ENCODE data around the gene NOL4L.

DNA sequence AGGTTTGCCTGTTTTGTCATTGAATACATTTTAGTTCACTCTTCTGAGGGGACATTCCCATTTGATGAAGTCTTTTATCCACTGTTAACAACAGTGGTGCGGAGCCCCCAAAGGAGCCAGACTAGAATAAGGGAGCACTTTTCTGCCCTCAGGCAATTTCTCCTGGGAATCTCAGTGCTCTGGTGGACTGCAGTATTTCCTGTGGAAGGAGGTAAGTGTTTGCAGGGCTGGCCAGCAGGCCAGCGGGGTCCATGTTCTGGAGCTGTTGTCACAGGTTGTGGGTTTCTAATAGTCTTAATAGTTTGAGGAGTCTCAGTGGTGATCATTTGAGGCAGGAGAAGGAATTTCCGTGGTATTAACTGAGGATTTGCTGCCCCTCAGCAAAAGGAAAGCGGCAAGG is 143.5 kb downstream of the NOL4L start:
- TF ChIP-seq, protein P1, sequence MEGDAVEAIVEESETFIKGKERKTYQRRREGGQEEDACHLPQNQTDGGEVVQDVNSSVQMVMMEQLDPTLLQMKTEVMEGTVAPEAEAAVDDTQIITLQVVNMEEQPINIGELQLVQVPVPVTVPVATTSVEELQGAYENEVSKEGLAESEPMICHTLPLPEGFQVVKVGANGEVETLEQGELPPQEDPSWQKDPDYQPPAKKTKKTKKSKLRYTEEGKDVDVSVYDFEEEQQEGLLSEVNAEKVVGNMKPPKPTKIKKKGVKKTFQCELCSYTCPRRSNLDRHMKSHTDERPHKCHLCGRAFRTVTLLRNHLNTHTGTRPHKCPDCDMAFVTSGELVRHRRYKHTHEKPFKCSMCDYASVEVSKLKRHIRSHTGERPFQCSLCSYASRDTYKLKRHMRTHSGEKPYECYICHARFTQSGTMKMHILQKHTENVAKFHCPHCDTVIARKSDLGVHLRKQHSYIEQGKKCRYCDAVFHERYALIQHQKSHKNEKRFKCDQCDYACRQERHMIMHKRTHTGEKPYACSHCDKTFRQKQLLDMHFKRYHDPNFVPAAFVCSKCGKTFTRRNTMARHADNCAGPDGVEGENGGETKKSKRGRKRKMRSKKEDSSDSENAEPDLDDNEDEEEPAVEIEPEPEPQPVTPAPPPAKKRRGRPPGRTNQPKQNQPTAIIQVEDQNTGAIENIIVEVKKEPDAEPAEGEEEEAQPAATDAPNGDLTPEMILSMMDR (IDR thresholded peaks at IDR 0.05) = no peak
- no peak for TF ChIP-seq POLR2A (IDR thresholded peaks at IDR 0.05)

Data from thyroid gland (tissue), 4 donors.